CD14-positive monocyte (primary cell): Measurements from ENCODE around the gene LDLRAP1. TPM values are rescaled to one million over a fixed set of nuclear protein-coding genes. Genes with fewer than 3 reads are reported as not detected.

Experiments
- DNase-seq, 3 donors: peaks; one replicate each; pipeline ENCODE4 v3.0.0-alpha.2; 2011 to 2022
- H2AFZ ChIP-seq: 2 replicates; pipeline ENCODE4 v1.6.0; 2012; ENCODE audit warnings: mild to moderate bottlenecking, low read depth, low read length, inconsistent platforms; ENCODE audit not compliant: insufficient read depth, poor library complexity, severe bottlenecking
- H3K27ac ChIP-seq, 2 donors: 1 replicate in 1 of 2; 2 replicates in 1 of 2; pipeline ENCODE4 v1.5.1; 2012 to 2013; ENCODE audit warnings: low read length in 2 of 2, control low read depth in 1 of 2, inconsistent platforms in 1 of 2, low read depth in 1 of 2, mild to moderate bottlenecking in 1 of 2
- H3K27me3 ChIP-seq, 2 donors: one replicate each; pipeline versions ENCODE4 v1.6.0 to v1.6.1; 2011 to 2013; ENCODE audit warnings: low read length in 2 of 2; ENCODE audit not compliant: control insufficient read depth in 2 of 2, insufficient read depth in 2 of 2
- H3K36me3 ChIP-seq, 2 donors: replicated peaks in 1 of 2; 1 replicate in 1 of 2; 2 replicates in 1 of 2; pipeline versions ENCODE4 v1.5.1 to v1.6.1; 2012 to 2013; ENCODE audit warnings: low read length in 2 of 2, control low read depth in 1 of 2, inconsistent platforms in 1 of 2, mild to moderate bottlenecking in 1 of 2; ENCODE audit not compliant: insufficient read depth in 2 of 2, control insufficient read depth in 1 of 2
- H3K4me1 ChIP-seq, 2 donors: 1 replicate in 1 of 2; 2 replicates in 1 of 2; pipeline versions ENCODE4 v1.5.1 to v1.6.1; 2012 to 2013; ENCODE audit warnings: low read length in 2 of 2, control low read depth in 1 of 2, inconsistent platforms in 1 of 2, mild to moderate bottlenecking in 1 of 2, moderate library complexity in 1 of 2; ENCODE audit not compliant: insufficient read depth in 2 of 2, control insufficient read depth in 1 of 2
- H3K4me2 ChIP-seq: replicated peaks from 2 replicates; pipeline ENCODE3; 2012; ENCODE audit warnings: low read length, moderate library complexity, mild to moderate bottlenecking; ENCODE audit not compliant: poor library complexity, severe bottlenecking; ENCODE audit errors: extremely low read depth
- H3K4me3 ChIP-seq, 3 experiments: fragments of 200-600 bp in 1 of 3; sonication (generic) in 1 of 3; replicated peaks in 1 of 3; 1 replicate in 2 of 3; 2 replicates in 1 of 3; pipeline ENCODE4 v1.5.1; 2011 to 2013; ENCODE audit warnings: low read length in 3 of 3, mild to moderate bottlenecking in 3 of 3, control low read depth in 2 of 3, low read depth in 2 of 3, inconsistent platforms in 1 of 3, moderate library complexity in 1 of 3
- H3K79me2 ChIP-seq: 2 replicates; pipeline ENCODE4 v1.6.0; 2012; ENCODE audit warnings: mild to moderate bottlenecking, control low read depth, inconsistent platforms, low read length, moderate library complexity; ENCODE audit not compliant: insufficient read depth
- H3K9ac ChIP-seq: 2 replicates; pipeline ENCODE4 v1.6.0; 2017; ENCODE audit warnings: low read length, mild to moderate bottlenecking; ENCODE audit not compliant: insufficient read depth, poor library complexity, severe bottlenecking
- H3K9me3 ChIP-seq, 2 donors: replicated peaks in 1 of 2; 1 replicate in 1 of 2; 2 replicates in 1 of 2; pipeline versions ENCODE4 v1.5.1 to v1.6.1; 2012 to 2013; ENCODE audit warnings: low read length in 2 of 2, control low read depth in 1 of 2; ENCODE audit not compliant: control insufficient read depth in 1 of 2, insufficient read depth in 1 of 2
- H4K20me1 ChIP-seq: 2 replicates; pipeline ENCODE4 v1.6.0; 2012; ENCODE audit warnings: mild to moderate bottlenecking, low read length, control low read depth, moderate library complexity; ENCODE audit not compliant: insufficient read depth
- H3K27ac Mint-ChIP-seq, 7 donors: one replicate each; pipeline ENCODE4 v1.8.0; 2020; ENCODE audit warnings: mild to moderate bottlenecking in 7 of 7, mixed read lengths in 7 of 7, moderate library complexity in 6 of 7, inconsistent platforms in 2 of 7
- H3K27me3 Mint-ChIP-seq, 3 donors: one replicate each; pipeline ENCODE4 v1.8.0; 2021 to 2022; ENCODE audit warnings: low read depth in 3 of 3, mild to moderate bottlenecking in 3 of 3, mixed read lengths in 3 of 3, moderate library complexity in 3 of 3, inconsistent platforms in 1 of 3
- H3K36me3 Mint-ChIP-seq, 2 donors: one replicate each; pipeline ENCODE4 v1.8.0; 2020; ENCODE audit warnings: mixed read lengths in 2 of 2, inconsistent platforms in 1 of 2, mild to moderate bottlenecking in 1 of 2
- H3K4me1 Mint-ChIP-seq: one replicate; pipeline ENCODE4 v1.8.0; 2020; ENCODE audit warnings: mild to moderate bottlenecking, mixed read lengths
- H3K4me3 Mint-ChIP-seq, 2 donors: one replicate each; pipeline ENCODE4 v1.8.0; 2020; ENCODE audit warnings: mild to moderate bottlenecking in 2 of 2, mixed read lengths in 2 of 2, moderate library complexity in 1 of 2
- H3K9me3 Mint-ChIP-seq, 7 donors: one replicate each; pipeline ENCODE4 v1.8.0; 2020 to 2022; ENCODE audit warnings: mixed read lengths in 7 of 7, mild to moderate bottlenecking in 6 of 7, moderate library complexity in 6 of 7, inconsistent platforms in 2 of 7
- WGBS: methylation state at CpG from one replicate; pipeline ENCODE4 v1.1.5; 2013; ENCODE audit warnings: missing lambda C conversion rate; ENCODE audit not compliant: insufficient coverage; 5-methylcytosine and 5-hydroxymethylcytosine counted together
- intact Hi-C, 2 donors: fragments of 100-400 bp; cut with micrococcal nuclease; formaldehyde crosslinking; loops; one replicate each; pipeline versions ENCODE4 v1.15.0 to v1.15.1; 2023
- polyA plus RNA-seq, 3 donors: library from polyadenylated mRNA; depleted of rRNA in 1 of 3; unstranded in 2 of 3; stranded (reverse) in 1 of 3; fragments of 300-500 nt in 2 of 3; fragments of >200 nt in 1 of 3; fragmentation: Illumina TruSeq in 2 of 3; gene quantifications; 1 replicate in 2 of 3; 2 replicates in 1 of 3; pipeline ENCODE4 v1.2.3, GENCODE V29; 2012 to 2021
- TF ChIP-seq, protein P1 (sequence below): fragments of 200-600 bp; IDR thresholded peaks from one replicate; pipeline ENCODE4 v1.8.0; 2022; ENCODE audit warnings: antibody characterized with exemption, mild to moderate bottlenecking

Gene LDLRAP1
- polyA plus RNA-seq, 3 donors: 12.8 to 18.5 (median 14.6) TPM

DNA sequence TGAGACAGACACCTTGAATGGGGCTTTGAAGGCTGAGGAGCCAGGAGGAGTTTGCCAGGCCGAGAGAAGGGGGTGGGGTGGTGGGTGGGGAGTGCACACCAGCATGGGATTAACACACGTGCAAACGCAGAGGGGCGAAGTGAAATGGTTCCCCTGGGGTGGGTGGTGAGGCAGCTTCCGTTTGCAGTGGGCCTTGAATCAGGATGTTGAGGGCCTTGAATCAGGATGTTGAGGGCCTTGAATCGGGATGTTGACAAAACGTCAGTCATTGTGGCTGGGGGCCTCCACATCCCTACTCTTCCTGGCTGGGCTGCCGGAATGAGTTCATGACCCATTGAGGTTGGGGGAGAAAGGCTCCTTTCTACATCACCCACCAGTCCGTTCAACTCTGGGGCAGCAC, 16.6 kb downstream of the LDLRAP1 start:
- Histone ChIP-seq H3K36me3 (peaks cover 11 to 43% of the 10 kb centered on the region in 2 donors), H3K9ac (no peak overlapping the region), H3K79me2 (peaks cover 6% of the 10 kb centered on the region), H4K20me1 (peaks cover 26% of the 10 kb centered on the region), H3K4me2 (no peak overlapping the region), H3K27ac (no peak overlapping the region), H2AFZ (no peak overlapping the region), H3K4me1 (peaks cover 61 to 66% of the 10 kb centered on the region in 2 donors), H3K9me3 (no peaks in the 10 kb centered on the region), H3K27me3 (no peaks in the 10 kb centered on the region), H3K4me3 (no peak overlapping the region)
- Mint-ChIP-seq H3K27me3 (peaks cover 0 to 2% (median 0%) of the 10 kb centered on the region in 3 donors), H3K36me3 (peaks cover 43 to 65% of the 10 kb centered on the region in 2 donors), H3K4me3 (no peak overlapping the region), H3K4me1 (peaks cover 75% of the 10 kb centered on the region), H3K27ac (no peak overlapping the region), H3K9me3 (no peaks in the 10 kb centered on the region)
- WGBS: 2% methylated on average over 4 of the region's 9 CpGs
- DNase-seq: no peak
- intact Hi-C loops: no loop called here
- TF ChIP-seq, protein P1, sequence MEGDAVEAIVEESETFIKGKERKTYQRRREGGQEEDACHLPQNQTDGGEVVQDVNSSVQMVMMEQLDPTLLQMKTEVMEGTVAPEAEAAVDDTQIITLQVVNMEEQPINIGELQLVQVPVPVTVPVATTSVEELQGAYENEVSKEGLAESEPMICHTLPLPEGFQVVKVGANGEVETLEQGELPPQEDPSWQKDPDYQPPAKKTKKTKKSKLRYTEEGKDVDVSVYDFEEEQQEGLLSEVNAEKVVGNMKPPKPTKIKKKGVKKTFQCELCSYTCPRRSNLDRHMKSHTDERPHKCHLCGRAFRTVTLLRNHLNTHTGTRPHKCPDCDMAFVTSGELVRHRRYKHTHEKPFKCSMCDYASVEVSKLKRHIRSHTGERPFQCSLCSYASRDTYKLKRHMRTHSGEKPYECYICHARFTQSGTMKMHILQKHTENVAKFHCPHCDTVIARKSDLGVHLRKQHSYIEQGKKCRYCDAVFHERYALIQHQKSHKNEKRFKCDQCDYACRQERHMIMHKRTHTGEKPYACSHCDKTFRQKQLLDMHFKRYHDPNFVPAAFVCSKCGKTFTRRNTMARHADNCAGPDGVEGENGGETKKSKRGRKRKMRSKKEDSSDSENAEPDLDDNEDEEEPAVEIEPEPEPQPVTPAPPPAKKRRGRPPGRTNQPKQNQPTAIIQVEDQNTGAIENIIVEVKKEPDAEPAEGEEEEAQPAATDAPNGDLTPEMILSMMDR: no peak

- intact Hi-C loops: no loop called here
- no peak overlapping the region for H3K4me3 Mint-ChIP-seq
- peaks cover 0 to 2% (median 0%) of the 10 kb centered on the region in 3 donors for H3K27me3 Mint-ChIP-seq
- H3K27ac Mint-ChIP-seq: no peak overlapping the region
- Histone ChIP-seq H3K4me2 (no peak overlapping the region), H3K79me2 (peaks cover 6% of the 10 kb centered on the region), H3K4me3 (no peak overlapping the region), H3K36me3 (peaks cover 11 to 45% of the 10 kb centered on the region in 2 donors), H3K27me3 (no peaks in the 10 kb centered on the region), H3K27ac (no peak overlapping the region), H2AFZ (no peak overlapping the region), H3K9ac (no peak overlapping the region), H3K9me3 (no peaks in the 10 kb centered on the region), H3K4me1 (peaks cover 54 to 58% of the 10 kb centered on the region in 2 donors), H4K20me1 (peaks cover 18% of the 10 kb centered on the region)
- 90% methylated on average over 3 of the region's 4 CpGs for WGBS
- H3K36me3 Mint-ChIP-seq: peaks cover 40 to 62% of the 10 kb centered on the region in 2 donors
- H3K4me1 Mint-ChIP-seq: peaks cover 67% of the 10 kb centered on the region
- H3K9me3 Mint-ChIP-seq: no peaks in the 10 kb centered on the region
- no peak for DNase-seq
- TF ChIP-seq, protein P1: no peak
Observed at GRCh38 chr1:25560788-25561187, 17.4 kb downstream of the LDLRAP1 start.
